Nephron (organoid): Measurements from ENCODE around the gene PGF.

ENCODE experiments used
- H3K27ac Mint-ChIP-seq, 3 experiments: 2 replicates each; pipeline ENCODE4 v1.8.0; 2020; ENCODE audit warnings: mixed read lengths in 3 of 3, mild to moderate bottlenecking in 2 of 3, moderate library complexity in 1 of 3
- H3K27me3 Mint-ChIP-seq: 2 replicates; pipeline ENCODE4 v1.8.0; 2021; ENCODE audit warnings: low read depth, mild to moderate bottlenecking, moderate library complexity, mixed read lengths
- H3K36me3 Mint-ChIP-seq: 2 replicates; pipeline ENCODE4 v1.8.0; 2020; ENCODE audit warnings: low read depth, mixed read lengths
- H3K4me1 Mint-ChIP-seq: 2 replicates; pipeline ENCODE4 v1.8.0; 2020; ENCODE audit warnings: mixed read lengths
- H3K4me3 Mint-ChIP-seq, 3 experiments: 2 replicates each; pipeline ENCODE4 v1.8.0; 2020; ENCODE audit warnings: mild to moderate bottlenecking in 3 of 3, mixed read lengths in 3 of 3, moderate library complexity in 2 of 3
- H3K9me3 Mint-ChIP-seq: 2 replicates; pipeline ENCODE4 v1.8.0; 2020; ENCODE audit warnings: mixed read lengths
- TF ChIP-seq, protein P1 (sequence below), 3 experiments: fragments of 200-600 bp; sonication (generic); IDR thresholded peaks; one replicate each; pipeline ENCODE4 v1.5.0; 2021; ENCODE audit warnings: antibody characterized with exemption in 3 of 3; ENCODE audit not compliant: unreplicated experiment in 3 of 3

Gene PGF

DNA sequence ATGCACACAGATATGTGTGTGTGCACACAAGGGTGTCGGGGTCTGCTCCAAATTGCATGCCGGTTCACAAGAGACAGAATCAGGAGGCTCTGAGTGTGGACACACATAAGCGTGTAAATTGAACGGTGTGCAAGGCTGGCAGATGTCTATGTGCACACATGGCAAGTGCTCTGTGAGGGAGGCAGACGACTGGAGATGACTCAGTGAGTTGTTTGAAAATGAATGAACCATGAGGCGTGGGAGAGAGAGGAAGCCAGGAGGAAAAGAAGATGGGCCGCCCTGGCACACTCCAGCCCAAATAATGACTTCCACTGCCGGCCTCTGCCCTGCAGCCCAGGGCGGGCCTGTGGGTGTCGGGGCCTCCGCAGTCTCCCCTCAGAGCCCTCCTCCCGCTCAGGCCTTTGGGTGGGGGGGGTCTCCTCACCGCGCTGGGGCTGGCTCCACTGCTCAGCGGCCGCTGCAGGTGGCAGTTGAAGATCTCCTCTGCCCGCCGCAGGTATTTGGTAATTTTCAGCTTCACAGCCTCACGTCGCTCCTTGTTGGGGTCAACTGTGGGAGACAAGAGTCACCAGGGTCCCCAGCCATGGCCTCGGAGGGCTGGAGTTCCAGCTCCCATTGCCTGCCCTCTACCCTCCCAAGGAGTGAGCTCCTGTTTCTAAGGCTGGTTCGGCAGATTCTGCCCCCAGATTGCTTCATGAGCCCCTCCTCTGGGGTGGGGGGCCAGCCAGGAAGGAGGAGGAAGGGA, 35.8 kb downstream of the PGF start:
- Mint-ChIP-seq H3K4me1 (peaks cover 20% of the 10 kb centered on the region), H3K27me3 (peaks cover 17% of the 10 kb centered on the region), H3K9me3 (no peaks in the 10 kb centered on the region), H3K27ac (no peak overlapping the region), H3K4me3 (no peak overlapping the region), H3K36me3 (no peaks in the 10 kb centered on the region)
- TF ChIP-seq, protein P1, sequence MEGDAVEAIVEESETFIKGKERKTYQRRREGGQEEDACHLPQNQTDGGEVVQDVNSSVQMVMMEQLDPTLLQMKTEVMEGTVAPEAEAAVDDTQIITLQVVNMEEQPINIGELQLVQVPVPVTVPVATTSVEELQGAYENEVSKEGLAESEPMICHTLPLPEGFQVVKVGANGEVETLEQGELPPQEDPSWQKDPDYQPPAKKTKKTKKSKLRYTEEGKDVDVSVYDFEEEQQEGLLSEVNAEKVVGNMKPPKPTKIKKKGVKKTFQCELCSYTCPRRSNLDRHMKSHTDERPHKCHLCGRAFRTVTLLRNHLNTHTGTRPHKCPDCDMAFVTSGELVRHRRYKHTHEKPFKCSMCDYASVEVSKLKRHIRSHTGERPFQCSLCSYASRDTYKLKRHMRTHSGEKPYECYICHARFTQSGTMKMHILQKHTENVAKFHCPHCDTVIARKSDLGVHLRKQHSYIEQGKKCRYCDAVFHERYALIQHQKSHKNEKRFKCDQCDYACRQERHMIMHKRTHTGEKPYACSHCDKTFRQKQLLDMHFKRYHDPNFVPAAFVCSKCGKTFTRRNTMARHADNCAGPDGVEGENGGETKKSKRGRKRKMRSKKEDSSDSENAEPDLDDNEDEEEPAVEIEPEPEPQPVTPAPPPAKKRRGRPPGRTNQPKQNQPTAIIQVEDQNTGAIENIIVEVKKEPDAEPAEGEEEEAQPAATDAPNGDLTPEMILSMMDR (IDR thresholded peaks at IDR 0.05; ENCODE audit: unreplicated experiment in 3 of 3) = no peak

DNA sequence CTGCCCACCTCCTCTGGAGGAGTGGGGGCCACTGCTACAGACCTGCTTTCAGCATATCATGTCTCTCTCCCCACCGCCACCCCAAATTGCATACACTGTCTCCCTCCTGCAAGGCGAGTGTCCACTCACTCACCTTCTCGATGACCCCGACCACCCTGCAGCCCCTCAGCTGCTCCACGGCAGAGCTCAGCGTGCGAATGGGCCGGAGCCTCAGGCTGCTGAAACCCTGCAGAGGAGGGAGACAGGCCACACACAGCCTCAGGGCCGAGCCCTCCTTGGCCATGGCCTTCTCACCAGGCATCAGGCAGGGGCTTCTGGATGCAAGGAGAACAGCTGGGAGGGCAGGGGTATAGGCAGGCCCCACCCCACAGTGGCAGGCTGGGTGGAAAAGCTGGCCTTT, 37.0 kb downstream of the PGF start:
- Mint-ChIP-seq H3K4me1 (peaks cover 25% of the 10 kb centered on the region), H3K36me3 (no peaks in the 10 kb centered on the region), H3K4me3 (no peak overlapping the region), H3K9me3 (no peaks in the 10 kb centered on the region), H3K27ac (no peak overlapping the region), H3K27me3 (peaks cover 8% of the 10 kb centered on the region)
- TF ChIP-seq, protein P1 (IDR thresholded peaks at IDR 0.05; ENCODE audit: unreplicated experiment in 3 of 3) = no peak

DNA sequence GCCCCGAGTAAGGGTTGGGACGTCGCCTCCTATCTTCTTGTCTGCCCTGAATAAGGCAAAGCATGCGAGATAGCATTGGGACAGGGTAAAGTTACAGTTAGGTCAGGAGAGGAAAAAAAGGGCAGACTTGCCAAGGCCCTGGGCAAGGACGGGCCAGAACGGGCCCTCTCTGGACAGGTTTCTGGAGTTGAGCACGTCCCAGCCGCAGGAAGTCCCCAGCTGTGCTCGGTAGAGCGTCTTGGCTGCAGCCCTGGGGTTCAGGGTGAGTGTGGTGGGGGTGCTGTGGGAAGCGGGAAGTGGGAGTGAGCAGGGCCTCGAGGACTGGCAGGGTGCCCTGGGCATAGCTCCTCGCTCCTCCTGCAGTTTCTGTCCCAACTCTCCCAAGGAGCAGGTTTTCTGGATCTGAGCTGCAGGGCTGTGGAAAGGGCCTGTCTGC, 37.7 kb downstream of the PGF start:
- peak overlapping the region in 1 of 3 experiments; percentile 67 for H3K4me3 Mint-ChIP-seq
- TF ChIP-seq, protein P1 (IDR thresholded peaks at IDR 0.05; ENCODE audit: unreplicated experiment in 3 of 3) = no peak
- H3K4me1 Mint-ChIP-seq = peaks cover 25% of the 10 kb centered on the region
- no peaks in the 10 kb centered on the region for H3K9me3 Mint-ChIP-seq
- peak overlapping the region in 2 of 3 experiments; percentile 68 to 90 for H3K27ac Mint-ChIP-seq
- H3K27me3 Mint-ChIP-seq = peaks cover 7% of the 10 kb centered on the region
- no peaks in the 10 kb centered on the region for H3K36me3 Mint-ChIP-seq

DNA sequence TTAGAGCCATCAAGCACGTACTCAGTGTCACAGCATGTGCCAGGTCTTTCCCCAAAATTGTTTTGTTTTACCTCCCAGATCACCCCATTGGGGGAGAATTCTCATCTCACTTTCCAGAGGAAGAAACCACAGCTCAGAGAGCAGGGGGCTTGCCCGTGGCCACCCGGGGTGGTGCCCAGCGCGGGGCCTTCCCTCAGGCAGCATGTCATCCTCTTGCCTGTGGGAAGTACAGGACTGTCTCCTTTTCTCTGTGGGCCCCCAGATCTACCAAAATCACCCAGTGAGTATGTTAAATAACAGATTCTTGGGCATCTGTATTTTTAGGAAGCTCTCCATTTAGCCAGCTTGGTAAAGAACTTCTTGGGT, 38.2 kb downstream of the PGF start:
- Mint-ChIP-seq H3K27ac (peak overlapping the region in 2 of 3 experiments; percentile 68 to 90), H3K27me3 (peaks cover 5% of the 10 kb centered on the region), H3K4me1 (peaks cover 25% of the 10 kb centered on the region), H3K36me3 (no peaks in the 10 kb centered on the region), H3K9me3 (no peaks in the 10 kb centered on the region), H3K4me3 (peak overlapping the region in 1 of 3 experiments; percentile 67)
- TF ChIP-seq, protein P1 (IDR thresholded peaks at IDR 0.05; ENCODE audit: unreplicated experiment in 3 of 3) = no peak

DNA sequence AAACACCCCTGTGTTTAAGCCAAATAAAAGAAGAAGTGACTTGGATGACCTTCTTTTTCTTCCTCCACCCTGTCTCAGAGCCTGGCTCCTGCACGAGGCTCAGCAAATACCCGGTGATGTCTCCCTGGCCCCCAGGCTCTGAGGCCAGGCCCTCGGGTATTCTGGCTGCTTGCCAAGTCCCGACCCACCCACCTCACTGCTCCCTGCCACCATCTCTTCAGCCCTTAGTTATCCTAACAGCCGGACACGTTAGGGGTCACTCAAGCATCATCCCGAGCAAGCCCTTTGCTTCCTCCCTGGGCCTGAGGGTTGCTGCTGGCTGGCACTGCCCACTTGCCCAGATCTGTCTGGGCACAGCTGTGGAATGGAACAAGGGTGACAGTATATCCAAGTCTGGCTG, 39.6 kb downstream of the PGF start:
- Mint-ChIP-seq H3K36me3 (no peaks in the 10 kb centered on the region), H3K4me1 (peaks cover 25% of the 10 kb centered on the region), H3K9me3 (no peaks in the 10 kb centered on the region), H3K4me3 (no peak overlapping the region), H3K27ac (peak overlapping the region in 1 of 3 experiments; percentile 42), H3K27me3 (no peaks in the 10 kb centered on the region)
- TF ChIP-seq, protein P1 (IDR thresholded peaks at IDR 0.05; ENCODE audit: unreplicated experiment in 3 of 3) = no peak

DNA sequence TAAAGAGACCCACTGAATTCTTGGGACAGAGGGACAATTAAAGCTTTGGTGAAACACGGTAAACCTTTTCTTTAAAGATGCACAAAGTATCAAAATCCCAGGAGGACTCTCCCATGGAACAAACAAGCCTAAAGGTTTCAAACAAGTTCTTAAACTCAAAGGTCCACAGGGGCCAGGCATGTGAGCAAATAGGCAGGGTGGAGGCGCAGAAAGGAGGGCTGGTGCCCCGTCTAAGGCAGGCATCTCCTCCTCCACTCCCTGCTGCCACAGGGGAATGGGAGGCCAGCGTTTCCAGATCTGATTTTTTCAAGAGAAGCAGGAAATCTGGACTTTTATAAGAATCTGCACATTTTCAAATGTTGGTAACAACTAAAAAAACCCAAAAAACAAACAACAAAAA, 40.0 kb downstream of the PGF start:
- H3K27ac Mint-ChIP-seq = no peak overlapping the region

More for the DNA sequence above, 40.0 kb downstream of the PGF start:
- Mint-ChIP-seq H3K4me1 (peaks cover 25% of the 10 kb centered on the region), H3K4me3 (no peak overlapping the region), H3K36me3 (no peaks in the 10 kb centered on the region), H3K9me3 (no peaks in the 10 kb centered on the region), H3K27me3 (no peaks in the 10 kb centered on the region)
- TF ChIP-seq, protein P1 (IDR thresholded peaks at IDR 0.05; ENCODE audit: unreplicated experiment in 3 of 3) = no peak
